HG02884 (cell line): ENCODE results near the gene LRP1.

ENCODE experiments used
- ATAC-seq: cut with Tn5 transposase; IDR thresholded peaks from one replicate; pipeline ENCODE4 v1.9.1; 2021; ENCODE audit warnings: mild to moderate bottlenecking, moderate library complexity; ENCODE audit not compliant: unreplicated experiment

LRP1 gene

GRCh38 chr12:57133013-57133569 lies 4.8 kb downstream of the LRP1 start:
- ATAC-seq: no peak

GRCh38 chr12:57133916-57134315 lies 5.6 kb downstream of the LRP1 start:
- ATAC-seq: no peak

GRCh38 chr12:57134949-57135348 lies 6.7 kb downstream of the LRP1 start:
- no peak for ATAC-seq

- ATAC-seq: no peak
These were observed 7.4 kb downstream of the LRP1 start for GRCh38 chr12:57135527-57136326.

GRCh38 chr12:57138526-57139272 lies 10.4 kb downstream of the LRP1 start:
- no peak for ATAC-seq

- ATAC-seq: no peak
These were observed 11.7 kb downstream of the LRP1 start for GRCh38 chr12:57139796-57140649.

- no peak for ATAC-seq
These were observed 13.0 kb downstream of the LRP1 start for GRCh38 chr12:57141249-57141648.

GRCh38 chr12:57142121-57142520 lies 13.8 kb downstream of the LRP1 start:
- no peak for ATAC-seq

GRCh38 chr12:57142727-57143126 lies 14.4 kb downstream of the LRP1 start:
- no peak for ATAC-seq

GRCh38 chr12:57143454-57143853 lies 15.2 kb downstream of the LRP1 start:
- no peak for ATAC-seq

GRCh38 chr12:57145460-57146059 lies 17.3 kb downstream of the LRP1 start:
- ATAC-seq: no peak

GRCh38 chr12:57146092-57146491 lies 17.8 kb downstream of the LRP1 start:
- no peak for ATAC-seq

GRCh38 chr12:57146961-57147944 lies 19.0 kb downstream of the LRP1 start, which contains the start of gene LRP1-AS:
TSS of gene LRP1-AS (minus strand) at chr12:57147619.
- no peak for ATAC-seq

- no peak for ATAC-seq
These were observed 20.4 kb downstream of the LRP1 start for GRCh38 chr12:57148469-57149244.

- no peak for ATAC-seq
These were observed 21.1 kb downstream of the LRP1 start for GRCh38 chr12:57149245-57149900.

GRCh38 chr12:57150400-57151000 lies 22.2 kb downstream of the LRP1 start:
- no peak for ATAC-seq

- ATAC-seq: no peak
These were observed 23.7 kb downstream of the LRP1 start for GRCh38 chr12:57151741-57152630.
